AG04449 (cell line): Measurements from ENCODE around the gene GADL1.

Source experiments
- CTCF ChIA-PET: fragments of 350-600 bp; formaldehyde crosslinking; extraction: SDS; loops from one replicate; lab custom pipeline; 2021; ENCODE audit warnings: antibody characterized with exemption; lab: Yijun Ruan, JAX
- POLR2A ChIA-PET: fragments of 400-600, 350-600 bp; formaldehyde crosslinking; extraction: SDS; loops from one replicate; lab custom pipeline; 2020; ENCODE audit warnings: antibody characterized with exemption, inconsistent platforms; lab: Yijun Ruan, JAX
- DNase-seq: peaks from one replicate; pipeline ENCODE4 v3.0.0-alpha.2; 2010; ENCODE audit warnings: low read depth, low spot score
- H3K4me3 ChIP-seq: 2 replicates; pipeline ENCODE4 v1.5.1; 2011; ENCODE audit warnings: low read depth, mild to moderate bottlenecking, control low read depth, low read length
- TF ChIP-seq, protein P1 (sequence below): IDR thresholded peaks from one replicate; pipeline ENCODE4 v1.5.1; 2011; ENCODE audit warnings: mild to moderate bottlenecking, moderate library complexity, low read length, control low read depth, inconsistent platforms; ENCODE audit not compliant: insufficient read depth; ENCODE audit errors: missing control alignments

Gene GADL1

DNA sequence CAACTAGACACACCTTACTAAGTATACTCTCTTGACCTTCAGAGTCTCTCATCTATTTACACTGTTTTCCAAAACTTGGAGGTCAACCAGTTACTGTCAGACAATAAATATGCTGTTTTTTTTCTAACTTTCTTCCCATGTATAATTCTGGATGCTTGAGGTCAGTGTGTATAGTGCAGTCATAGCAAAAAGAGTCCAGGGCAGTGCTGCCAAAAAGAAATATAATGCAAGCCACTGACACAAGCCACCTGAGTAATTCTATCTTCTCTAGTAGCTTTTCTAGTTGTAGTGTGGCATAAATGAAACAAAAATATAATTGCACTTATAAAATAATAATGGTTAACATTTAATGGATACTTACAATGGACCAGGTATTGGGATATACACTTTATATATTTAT is 21.6 kb downstream of the GADL1 start:
- DNase-seq: no peak
- ChIA-PET POLR2A (no interaction called here), CTCF (no interaction called here)
- no peak overlapping the region for H3K4me3 ChIP-seq
- TF ChIP-seq, protein P1, sequence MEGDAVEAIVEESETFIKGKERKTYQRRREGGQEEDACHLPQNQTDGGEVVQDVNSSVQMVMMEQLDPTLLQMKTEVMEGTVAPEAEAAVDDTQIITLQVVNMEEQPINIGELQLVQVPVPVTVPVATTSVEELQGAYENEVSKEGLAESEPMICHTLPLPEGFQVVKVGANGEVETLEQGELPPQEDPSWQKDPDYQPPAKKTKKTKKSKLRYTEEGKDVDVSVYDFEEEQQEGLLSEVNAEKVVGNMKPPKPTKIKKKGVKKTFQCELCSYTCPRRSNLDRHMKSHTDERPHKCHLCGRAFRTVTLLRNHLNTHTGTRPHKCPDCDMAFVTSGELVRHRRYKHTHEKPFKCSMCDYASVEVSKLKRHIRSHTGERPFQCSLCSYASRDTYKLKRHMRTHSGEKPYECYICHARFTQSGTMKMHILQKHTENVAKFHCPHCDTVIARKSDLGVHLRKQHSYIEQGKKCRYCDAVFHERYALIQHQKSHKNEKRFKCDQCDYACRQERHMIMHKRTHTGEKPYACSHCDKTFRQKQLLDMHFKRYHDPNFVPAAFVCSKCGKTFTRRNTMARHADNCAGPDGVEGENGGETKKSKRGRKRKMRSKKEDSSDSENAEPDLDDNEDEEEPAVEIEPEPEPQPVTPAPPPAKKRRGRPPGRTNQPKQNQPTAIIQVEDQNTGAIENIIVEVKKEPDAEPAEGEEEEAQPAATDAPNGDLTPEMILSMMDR: no peak

DNA sequence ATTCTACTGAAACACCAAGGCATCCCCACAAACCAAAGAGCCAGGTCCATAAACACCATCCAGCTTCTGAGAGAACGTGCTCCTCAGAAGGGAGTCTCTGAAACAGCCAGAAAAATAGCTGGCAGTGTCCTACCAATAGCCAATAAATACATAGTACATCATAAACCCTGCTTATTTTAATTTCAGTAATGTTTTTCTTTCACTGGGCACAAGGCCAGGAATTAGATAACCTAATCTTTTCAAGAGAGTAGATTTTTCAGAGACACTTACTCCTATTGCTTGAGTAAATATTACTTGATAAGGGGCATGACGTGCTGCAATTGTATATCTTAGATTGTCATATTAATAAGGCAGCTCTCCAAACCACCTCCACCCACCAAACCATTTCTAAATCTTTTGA is 22.7 kb downstream of the GADL1 start:
- ChIA-PET POLR2A (no interaction called here), CTCF (interaction anchor here (1.2 kb wide), 1 partner anchor 102 kb away, joined by 3 read pairs; no protein-coding TSS in a partner anchor)
- no peak overlapping the region for H3K4me3 ChIP-seq
- TF ChIP-seq, protein P1: no peak
- no peak for DNase-seq

DNA sequence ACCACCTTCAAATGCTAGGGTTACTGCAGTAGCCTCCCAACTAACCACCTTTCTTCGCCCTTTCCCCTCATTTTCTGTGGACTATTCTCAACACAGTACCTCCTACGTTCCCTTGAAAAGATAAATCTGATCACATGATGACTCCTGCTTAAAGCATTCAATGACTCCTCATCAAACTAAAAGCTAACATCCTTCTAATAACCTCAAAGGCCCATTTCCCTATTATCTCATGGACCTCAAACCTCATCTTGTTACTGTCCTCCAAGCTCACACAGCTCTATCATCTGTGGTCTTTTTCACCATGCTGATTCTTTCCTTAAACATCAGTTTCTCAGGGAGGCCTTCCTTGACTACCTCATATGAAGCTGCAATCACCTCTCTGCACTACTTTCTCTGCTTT is 29.6 kb downstream of the GADL1 start:
- no peak for DNase-seq
- ChIA-PET CTCF (no interaction called here), POLR2A (no interaction called here)
- TF ChIP-seq, protein P1: no peak
- no peak overlapping the region for H3K4me3 ChIP-seq

DNA sequence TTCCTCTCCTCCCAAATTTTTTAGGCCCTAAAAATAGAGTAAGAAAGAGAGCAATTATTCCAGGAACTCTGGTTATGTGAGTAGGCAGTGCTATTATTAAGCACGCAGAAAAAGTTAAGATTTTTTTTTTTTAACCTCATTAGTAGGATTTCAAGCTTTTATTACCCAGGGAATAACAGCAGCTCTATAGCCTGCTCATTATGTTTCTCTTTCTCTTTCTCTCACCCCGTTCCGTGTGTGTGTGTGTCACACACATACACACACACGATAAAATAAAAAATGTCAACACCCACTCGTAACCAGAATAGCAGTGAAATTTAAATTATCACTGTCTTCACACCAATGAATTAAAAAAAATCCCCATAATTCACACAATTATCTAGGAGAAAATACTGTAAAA is 30.3 kb downstream of the GADL1 start:
- CTCF ChIA-PET: no interaction called here
- TF ChIP-seq, protein P1: no peak
- POLR2A ChIA-PET: no interaction called here
- DNase-seq: no peak
- H3K4me3 ChIP-seq: no peak overlapping the region

DNA sequence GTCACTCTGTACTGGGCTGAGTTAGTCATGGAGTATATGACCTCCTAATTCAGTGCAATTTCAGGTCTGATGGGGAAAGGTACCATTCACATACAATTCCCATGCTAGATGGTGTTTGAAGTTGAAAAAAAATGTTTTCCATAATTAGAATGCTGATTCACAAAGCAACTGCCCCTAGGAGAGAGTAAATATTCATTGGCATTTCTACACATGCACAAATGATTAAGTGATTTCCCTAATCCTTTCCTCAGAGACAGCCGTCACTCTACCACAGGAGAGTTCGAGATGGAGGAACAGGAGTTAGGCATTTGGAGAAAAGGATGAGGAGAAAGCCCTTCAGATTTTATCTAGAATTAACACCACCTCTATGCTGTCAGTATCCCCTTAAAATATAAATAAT is 32.5 kb downstream of the GADL1 start:
- CTCF ChIA-PET: no interaction called here

DNA sequence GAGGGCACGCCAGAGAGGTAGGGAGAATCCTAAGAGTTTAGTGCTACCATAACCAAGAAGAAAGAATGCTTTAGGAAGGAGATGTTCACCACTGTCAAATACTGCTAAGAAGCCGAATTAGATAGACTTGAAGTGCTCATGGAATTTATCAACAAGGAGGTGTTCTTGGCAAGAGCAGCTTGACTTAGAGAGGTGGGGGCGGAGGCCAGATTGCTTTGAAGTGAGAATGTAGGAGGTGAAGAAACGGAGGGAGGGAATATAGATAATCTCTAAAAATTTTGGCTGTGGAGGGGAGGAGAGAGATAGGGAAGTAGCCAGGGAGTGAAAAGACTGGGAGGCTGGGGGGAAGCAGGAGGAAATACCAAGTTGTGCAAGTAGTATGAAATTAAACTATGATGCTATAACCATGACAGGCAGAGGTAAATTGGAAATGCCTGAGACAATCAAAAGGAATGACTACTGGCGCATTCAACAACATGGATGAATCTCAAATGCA is 35.5 kb downstream of the GADL1 start:
- H3K4me3 ChIP-seq: no peak overlapping the region
- TF ChIP-seq, protein P1: no peak
- POLR2A ChIA-PET: no interaction called here
- no peak for DNase-seq
- CTCF ChIA-PET: no interaction called here

More for the DNA sequence above, 32.5 kb downstream of the GADL1 start:
- POLR2A ChIA-PET: no interaction called here
- H3K4me3 ChIP-seq: no peak overlapping the region
- DNase-seq: no peak
- TF ChIP-seq, protein P1: no peak
